ENCODE results near the gene C1orf87. TPM values are rescaled to one million over a fixed set of nuclear protein-coding genes. Genes with fewer than 3 reads are reported as not detected.
A peak's percentile ranks its signal among the peaks of the same experiment; 100 is the strongest.

The C1orf87 gene
- total RNA-seq, 1 experiment from 2014 or later, result not detected

GRCh38 chr1:59949648-59950047, 123.9 kb downstream of the C1orf87 start:
- Mint-ChIP-seq H3K27me3 (ENCODE audit: insufficient read depth, unreplicated experiment) (no peaks in the 10 kb centered on the region), H3K4me1 (ENCODE audit: low read depth, unreplicated experiment) (no peaks in the 10 kb centered on the region), H3K9me3 (ENCODE audit: unreplicated experiment) (no peaks in the 10 kb centered on the region), H3K36me3 (ENCODE audit: insufficient read depth, unreplicated experiment) (no peaks in the 10 kb centered on the region), H3K27ac (ENCODE audit: unreplicated experiment) (no peak overlapping the region), H3K4me3 (ENCODE audit: unreplicated experiment) (no peak overlapping the region)
- no peak for DNase-seq
- Histone ChIP-seq H3K36me3 (ENCODE audit: control insufficient read depth, insufficient read depth, low read length) (no peaks in the 10 kb centered on the region), H3K4me3 (ENCODE audit: low read depth, low read length) (no peak overlapping the region), H3K27me3 (replicated peaks; ENCODE audit: control insufficient read depth, insufficient read depth, low read length) (no peaks in the 10 kb centered on the region), H3K4me1 (no peaks in the 10 kb centered on the region), H3K9me3 (no peaks in the 10 kb centered on the region)
- no TSS peak for BruUV-seq (replicated peaks)
- no peak for TF ChIP-seq CTCF (IDR thresholded peaks at IDR 0.05; ENCODE audit: insufficient read depth in 1 of 2, low read depth in 1 of 2, low read length in 1 of 2, severe bottlenecking in 1 of 2, unreplicated experiment in 1 of 2)
- ChIA-PET CTCF (no interaction called here), POLR2A (no interaction called here)
- intact Hi-C loops (cut with micrococcal nuclease; ENCODE audit: unreplicated experiment), result loop anchor here (10.0 kb wide), 1 partner anchor 165 kb away; no protein-coding TSS in a partner anchor

GRCh38 chr1:59948990-59949389, 124.6 kb downstream of the C1orf87 start:
- no peaks in the 10 kb centered on the region for H3K27me3 ChIP-seq (replicated peaks; ENCODE audit: control insufficient read depth, insufficient read depth, low read length)
- no peaks in the 10 kb centered on the region for H3K9me3 Mint-ChIP-seq (ENCODE audit: unreplicated experiment)
- no peaks in the 10 kb centered on the region for H3K27me3 Mint-ChIP-seq (ENCODE audit: insufficient read depth, unreplicated experiment)
- no peaks in the 10 kb centered on the region for H3K36me3 Mint-ChIP-seq (ENCODE audit: insufficient read depth, unreplicated experiment)
- no peak overlapping the region for H3K4me3 ChIP-seq (ENCODE audit: low read depth, low read length)
- intact Hi-C loops (cut with micrococcal nuclease; ENCODE audit: unreplicated experiment), result loop anchor here (10.0 kb wide), 1 partner anchor 164 kb away; no protein-coding TSS in a partner anchor
- no peak overlapping the region for H3K27ac Mint-ChIP-seq (ENCODE audit: unreplicated experiment)
- no peaks in the 10 kb centered on the region for H3K4me1 Mint-ChIP-seq (ENCODE audit: low read depth, unreplicated experiment)
- no peaks in the 10 kb centered on the region for H3K36me3 ChIP-seq (ENCODE audit: control insufficient read depth, insufficient read depth, low read length)
- no peak for DNase-seq
- H3K4me3 Mint-ChIP-seq (ENCODE audit: unreplicated experiment), result no peak overlapping the region
- no peak for TF ChIP-seq CTCF (IDR thresholded peaks at IDR 0.05; ENCODE audit: insufficient read depth in 1 of 2, low read depth in 1 of 2, low read length in 1 of 2, severe bottlenecking in 1 of 2, unreplicated experiment in 1 of 2)
- POLR2A ChIA-PET, result no interaction called here
- BruUV-seq (replicated peaks), result no TSS peak
- H3K9me3 ChIP-seq, result no peaks in the 10 kb centered on the region
- CTCF ChIA-PET, result no interaction called here
- H3K4me1 ChIP-seq, result no peaks in the 10 kb centered on the region

- no peaks in the 10 kb centered on the region for H3K27me3 ChIP-seq (replicated peaks; ENCODE audit: control insufficient read depth, insufficient read depth, low read length)
- Mint-ChIP-seq H3K4me3 (ENCODE audit: unreplicated experiment) (no peak overlapping the region), H3K4me1 (ENCODE audit: low read depth, unreplicated experiment) (no peaks in the 10 kb centered on the region), H3K27ac (ENCODE audit: unreplicated experiment) (no peak overlapping the region), H3K36me3 (ENCODE audit: insufficient read depth, unreplicated experiment) (no peaks in the 10 kb centered on the region), H3K9me3 (ENCODE audit: unreplicated experiment) (no peaks in the 10 kb centered on the region), H3K27me3 (ENCODE audit: insufficient read depth, unreplicated experiment) (peaks cover 8% of the 10 kb centered on the region)
- peak; percentile 74 to 77 for TF ChIP-seq CTCF (IDR thresholded peaks at IDR 0.05; ENCODE audit: insufficient read depth in 1 of 2, low read depth in 1 of 2, low read length in 1 of 2, severe bottlenecking in 1 of 2, unreplicated experiment in 1 of 2)
- no peaks in the 10 kb centered on the region for H3K36me3 ChIP-seq (ENCODE audit: control insufficient read depth, insufficient read depth, low read length)
- intact Hi-C loops (cut with micrococcal nuclease; ENCODE audit: unreplicated experiment), result loop anchor here (1.0 to 10.0 kb wide), 3 partner anchors 44 to 162 kb away; no protein-coding TSS in a partner anchor
- no TSS peak for BruUV-seq (replicated peaks)
- CTCF ChIA-PET, result interaction anchor here (0.8 to 2.2 kb wide), 10 partner anchors 16 to 90 kb away, joined by 3 to 44 read pairs (median 4); partner anchors contain the start of gene CYP2J2
- no peaks in the 10 kb centered on the region for H3K9me3 ChIP-seq
- no peak overlapping the region for H3K4me3 ChIP-seq (ENCODE audit: low read depth, low read length)
- H3K4me1 ChIP-seq, result no peaks in the 10 kb centered on the region
- POLR2A ChIA-PET, result interaction anchor here (0.6 kb wide), 1 partner anchor 68 kb away, joined by 3 read pairs; no protein-coding TSS in a partner anchor
- DNase-seq, result peak in 1 of 2 experiments; percentile 57
Measured at GRCh38 chr1:59947047-59947938, 126.3 kb downstream of the C1orf87 start.

All from Caco-2 (cell line).